ENCODE results near the gene KLRC4. TPM values are rescaled to one million over a fixed set of nuclear protein-coding genes. Genes with fewer than 3 reads are reported as not detected.
"Not testable (repeated sequence)": the region's sequence is repeated elsewhere in the genome, so short reads cannot be mapped to it uniquely, and the experiment has no call there.

Gene KLRC4
- total RNA-seq, 1 experiment from 2014 or later, result not detected

DNA sequence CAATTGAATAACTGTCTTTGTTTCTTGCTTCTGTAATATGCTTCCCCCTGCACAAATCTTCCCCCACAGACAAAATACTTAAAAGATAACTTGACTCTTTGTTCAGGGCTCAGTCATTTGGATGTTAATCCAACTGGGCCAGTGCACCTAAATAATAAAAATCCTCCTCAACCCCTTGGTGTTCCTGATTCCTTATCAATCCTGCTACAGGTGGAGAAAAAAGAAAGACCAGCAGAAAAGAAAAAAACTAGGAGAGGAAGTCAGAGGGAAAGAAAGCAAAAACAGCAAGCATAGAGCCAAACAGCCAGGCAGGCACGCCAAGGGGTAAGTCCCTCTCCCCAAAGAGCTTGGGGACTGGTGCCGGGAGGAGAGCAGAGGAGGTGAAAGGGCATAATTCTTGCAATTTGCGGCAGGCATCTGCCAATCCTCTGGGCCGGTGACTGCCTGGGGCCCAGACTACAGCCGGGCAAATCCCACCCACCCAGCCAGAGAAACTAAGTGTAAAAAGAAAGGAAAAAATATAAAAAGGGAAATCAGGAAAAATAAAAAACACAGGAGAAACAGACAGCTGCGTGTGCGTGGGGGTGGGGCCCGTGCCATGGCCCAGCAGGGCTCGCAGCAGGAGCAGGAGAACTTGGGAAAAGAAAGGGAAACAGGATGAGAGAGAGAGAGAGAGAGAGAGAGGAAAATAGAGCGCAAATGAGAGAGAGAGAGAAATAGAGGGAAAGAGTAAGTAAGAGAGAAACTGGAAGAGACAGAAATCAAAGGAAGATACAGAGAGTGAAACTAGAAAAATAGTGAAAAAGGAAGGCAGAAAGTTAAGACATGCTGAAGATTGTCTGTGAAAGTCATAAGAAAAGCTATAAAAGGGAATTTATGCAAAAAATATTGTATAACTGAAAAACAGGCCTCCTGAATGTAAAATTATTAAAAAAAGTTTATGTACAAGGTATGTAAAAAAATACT, 41.1 kb downstream of the KLRC4 start:
- no peaks in the 10 kb centered on the region for H3K9me2 ChIP-seq (replicated peaks; ENCODE audit: insufficient read depth, low read length)
- no peak overlapping the region for H2AFZ ChIP-seq (ENCODE audit: low read length)
- no peak for DNase-seq
- H3K4me2 ChIP-seq (ENCODE audit: low read depth, low read length, poor library complexity, severe bottlenecking), result no peak overlapping the region
- H3K27me3 ChIP-seq (ENCODE audit: low read length), result no peaks in the 10 kb centered on the region
- no peaks in the 10 kb centered on the region for H3K79me2 ChIP-seq (ENCODE audit: low read length)
- peaks cover 19% of the 10 kb centered on the region for H3K4me1 ChIP-seq (ENCODE audit: low read length)
- H3K9ac ChIP-seq (ENCODE audit: low read length), result no peak overlapping the region
- no peaks in the 10 kb centered on the region for H4K20me1 ChIP-seq (ENCODE audit: insufficient read depth, low read depth, low read length)
- no peak overlapping the region for H3K4me3 ChIP-seq (ENCODE audit: low read length)
- H3K9me3 ChIP-seq (ENCODE audit: low read length), result no peaks in the 10 kb centered on the region
- no peak overlapping the region for H3K27ac ChIP-seq (ENCODE audit: low read length)
- no peaks in the 10 kb centered on the region for H3K36me3 ChIP-seq (ENCODE audit: insufficient read depth, low read length)

DNA sequence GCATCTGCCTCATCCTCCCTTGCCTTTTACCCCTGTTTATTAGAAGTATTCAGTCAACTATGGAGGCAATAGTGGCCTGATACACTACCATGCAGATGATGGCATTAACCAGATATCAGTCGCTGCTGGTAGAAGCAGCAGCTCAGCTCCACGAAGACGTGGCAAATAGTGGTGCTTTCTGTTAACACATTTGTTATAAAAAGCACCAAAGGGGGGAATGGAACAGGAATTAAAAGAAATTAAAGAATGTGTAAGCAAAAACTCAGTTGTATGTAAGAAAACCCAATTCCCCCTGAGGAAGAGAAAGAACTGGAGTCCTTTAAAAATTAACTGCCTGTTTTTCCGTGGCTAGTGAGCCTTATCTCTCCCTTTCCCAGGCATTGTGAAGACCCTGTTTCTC, 41.8 kb downstream of the KLRC4 start:
- not testable (repeated sequence) for H2AFZ ChIP-seq (ENCODE audit: low read length); H3K79me2 ChIP-seq (ENCODE audit: low read length); H3K9me3 ChIP-seq (ENCODE audit: low read length); H3K27ac ChIP-seq (ENCODE audit: low read length); DNase-seq; H3K9me2 ChIP-seq (replicated peaks; ENCODE audit: insufficient read depth, low read length); H3K9ac ChIP-seq (ENCODE audit: low read length); H3K4me3 ChIP-seq (ENCODE audit: low read length); H3K4me2 ChIP-seq (ENCODE audit: low read depth, low read length, poor library complexity, severe bottlenecking); H4K20me1 ChIP-seq (ENCODE audit: insufficient read depth, low read depth, low read length); H3K36me3 ChIP-seq (ENCODE audit: insufficient read depth, low read length); H3K27me3 ChIP-seq (ENCODE audit: low read length)
- H3K4me1 ChIP-seq (ENCODE audit: low read length), result peaks cover 19% of the 10 kb centered on the region

DNA sequence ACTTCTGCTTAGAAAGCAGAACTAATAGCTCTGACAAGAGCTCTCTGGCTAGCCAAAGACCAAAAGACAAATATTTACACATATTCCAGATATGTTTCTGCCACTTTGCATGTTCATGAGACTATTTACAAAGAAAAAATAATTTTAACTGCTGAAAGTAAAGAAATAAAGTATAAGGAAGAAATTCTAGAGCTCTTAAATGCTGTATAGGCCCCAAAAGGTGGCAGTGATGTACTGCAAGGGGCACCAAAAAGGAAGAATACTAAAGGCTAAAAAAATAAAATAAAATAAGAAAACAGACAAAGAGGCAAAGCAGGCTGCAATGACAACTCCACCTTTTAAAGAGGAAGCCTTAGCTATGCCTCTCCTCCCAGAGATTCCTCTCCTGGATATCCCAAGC, 42.7 kb downstream of the KLRC4 start:
- Histone ChIP-seq H4K20me1 (ENCODE audit: insufficient read depth, low read depth, low read length) (no peaks in the 10 kb centered on the region), H3K9me2 (replicated peaks; ENCODE audit: insufficient read depth, low read length) (no peaks in the 10 kb centered on the region), H3K9me3 (ENCODE audit: low read length) (no peaks in the 10 kb centered on the region), H3K27ac (ENCODE audit: low read length) (no peak overlapping the region), H3K79me2 (ENCODE audit: low read length) (no peaks in the 10 kb centered on the region), H3K27me3 (ENCODE audit: low read length) (no peaks in the 10 kb centered on the region), H3K4me3 (ENCODE audit: low read length) (no peak overlapping the region), H3K36me3 (ENCODE audit: insufficient read depth, low read length) (no peaks in the 10 kb centered on the region), H3K9ac (ENCODE audit: low read length) (no peak overlapping the region), H3K4me2 (ENCODE audit: low read depth, low read length, poor library complexity, severe bottlenecking) (no peak overlapping the region), H3K4me1 (ENCODE audit: low read length) (peaks cover 19% of the 10 kb centered on the region), H2AFZ (ENCODE audit: low read length) (no peak overlapping the region)
- DNase-seq, result peak; percentile 56

DNA sequence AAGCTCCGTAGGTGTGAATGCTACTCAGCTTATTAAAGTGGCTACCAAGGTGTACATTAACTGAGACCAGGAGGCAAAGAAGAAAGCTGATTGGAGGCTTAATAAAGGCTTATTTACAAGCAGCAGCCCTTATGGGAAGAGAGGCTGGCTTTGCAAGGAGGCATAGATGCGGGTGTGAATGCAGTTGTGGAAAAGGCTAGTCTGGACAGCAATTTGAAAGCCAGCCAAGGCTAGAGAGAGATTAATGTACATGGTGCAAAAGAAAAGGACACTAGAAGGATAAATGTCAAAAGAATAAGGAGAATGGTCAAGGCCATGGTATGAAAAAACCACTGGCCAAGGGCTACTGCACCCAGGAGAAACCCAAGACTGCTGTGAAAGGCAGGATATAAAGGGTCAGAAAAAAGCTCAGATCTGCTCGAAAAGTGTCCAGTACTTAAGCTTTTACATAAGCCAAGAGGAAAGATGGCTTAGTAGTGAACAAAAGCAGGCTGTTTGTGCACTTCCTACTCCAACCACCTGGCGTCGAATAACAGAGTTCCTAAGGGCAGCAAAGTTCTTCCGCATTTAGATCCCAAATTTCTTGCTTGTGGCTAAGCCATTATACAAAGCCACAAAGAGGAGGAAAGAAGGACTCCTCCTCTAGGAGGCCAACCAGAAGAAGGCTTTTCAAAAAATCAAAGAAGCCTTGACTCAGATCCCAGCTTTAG, 43.7 kb downstream of the KLRC4 start:
- no peaks in the 10 kb centered on the region for H4K20me1 ChIP-seq (ENCODE audit: insufficient read depth, low read depth, low read length)
- H3K36me3 ChIP-seq (ENCODE audit: insufficient read depth, low read length), result no peaks in the 10 kb centered on the region
- no peak overlapping the region for H3K27ac ChIP-seq (ENCODE audit: low read length)
- no peak for DNase-seq
- peaks cover 19% of the 10 kb centered on the region for H3K4me1 ChIP-seq (ENCODE audit: low read length)
- no peaks in the 10 kb centered on the region for H3K27me3 ChIP-seq (ENCODE audit: low read length)
- peak overlapping the region; percentile 66; the same call in 1 of the 2 replicates for H3K4me3 ChIP-seq (ENCODE audit: low read length)
- H3K9me3 ChIP-seq (ENCODE audit: low read length), result no peaks in the 10 kb centered on the region
- 0 out of 2 replicates have a peak overlapping the region, but pooled peaks have one; percentile 61 for H3K9ac ChIP-seq (ENCODE audit: low read length)
- no peaks in the 10 kb centered on the region for H3K79me2 ChIP-seq (ENCODE audit: low read length)
- peak overlapping the region; percentile 94 for H2AFZ ChIP-seq (ENCODE audit: low read length)
- H3K4me2 ChIP-seq (ENCODE audit: low read depth, low read length, poor library complexity, severe bottlenecking), result peak overlapping the region; percentile 79
- H3K9me2 ChIP-seq (replicated peaks; ENCODE audit: insufficient read depth, low read length), result no peaks in the 10 kb centered on the region

DNA sequence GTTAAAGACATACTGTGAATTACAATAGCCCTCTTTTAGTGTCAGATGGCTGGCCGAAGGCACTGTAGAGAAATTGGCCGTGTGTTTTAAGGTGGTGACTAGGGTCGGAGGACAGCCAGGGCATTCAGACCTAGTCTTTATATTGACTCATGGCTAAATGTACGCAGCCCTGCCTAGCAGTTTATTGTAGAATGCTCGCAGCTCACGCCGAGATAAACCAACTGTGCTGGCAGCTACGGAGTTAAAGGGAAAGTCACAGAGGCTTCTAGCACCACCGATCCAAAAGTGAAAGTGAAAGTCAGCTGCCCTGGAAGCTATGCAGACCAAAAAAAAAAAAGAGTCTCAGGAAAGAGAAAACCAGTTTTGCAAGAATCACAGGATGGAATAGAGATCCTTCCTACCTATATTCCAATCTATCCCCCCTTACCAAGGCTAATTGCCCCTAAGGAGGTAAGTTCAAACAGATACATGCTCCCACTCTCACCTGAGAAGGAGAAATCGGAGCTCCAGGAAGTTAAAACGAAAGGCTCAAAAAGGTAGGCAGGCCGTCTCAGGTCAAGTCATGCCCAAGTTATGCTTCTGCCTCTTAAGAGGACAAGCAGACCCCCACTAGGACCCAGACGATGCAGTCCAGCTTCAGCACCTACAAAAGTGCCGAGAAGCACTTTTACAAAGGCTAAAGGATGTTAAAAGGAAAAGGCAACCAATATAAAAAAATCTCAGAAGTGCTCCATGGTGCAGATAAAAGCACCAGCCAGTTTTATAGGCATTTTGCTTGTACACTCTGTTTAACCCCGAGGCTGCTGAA, 44.5 kb downstream of the KLRC4 start:
- Histone ChIP-seq H2AFZ (ENCODE audit: low read length) (peak overlapping the region; percentile 94), H3K4me1 (ENCODE audit: low read length) (peaks cover 19% of the 10 kb centered on the region), H3K4me3 (ENCODE audit: low read length) (peak overlapping the region; percentile 66)

DNA sequence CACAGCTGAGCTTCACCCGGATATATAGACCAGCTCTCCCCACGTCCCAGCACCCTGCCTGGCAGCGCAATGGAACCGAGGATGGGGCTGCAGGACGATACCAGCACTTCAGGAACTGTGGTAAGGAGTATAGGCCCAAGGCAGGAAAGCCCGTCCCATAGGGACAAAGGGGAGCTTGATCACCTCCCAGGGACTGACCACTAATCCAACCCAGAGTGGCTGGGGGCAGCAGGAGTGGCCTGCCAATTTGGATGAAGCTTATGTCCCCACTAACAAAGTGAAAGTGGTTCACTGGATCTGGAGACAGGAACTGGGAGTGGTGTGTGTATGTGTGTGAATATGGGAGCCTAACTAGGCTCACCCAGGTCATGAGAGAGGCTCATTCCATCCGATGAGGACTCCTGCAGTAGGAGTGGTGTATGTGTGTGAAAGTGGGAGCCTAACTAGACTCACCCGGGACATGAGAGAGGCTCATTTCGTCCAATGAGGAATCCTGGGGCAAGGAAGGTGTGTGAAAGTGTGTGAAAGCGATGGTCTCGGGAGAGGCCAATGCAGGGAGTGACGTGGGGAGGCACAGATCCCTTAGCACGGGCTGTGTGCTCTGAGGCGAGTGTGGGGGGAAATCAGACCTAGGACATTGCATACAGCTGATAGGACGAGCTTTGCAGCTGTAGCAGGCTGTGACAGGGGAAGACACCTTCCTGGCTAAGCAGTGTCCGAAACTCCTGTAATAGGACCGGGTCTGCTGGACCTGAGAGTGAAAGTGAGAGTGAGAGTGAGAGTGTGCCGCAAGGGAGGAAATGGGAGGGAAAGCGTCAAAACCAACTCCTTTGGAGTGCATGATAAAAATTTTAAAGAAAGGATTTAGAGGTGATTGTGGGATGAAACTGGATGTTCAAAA, 45.4 kb downstream of the KLRC4 start:
- Histone ChIP-seq H3K9me2 (replicated peaks; ENCODE audit: insufficient read depth, low read length) (no peaks in the 10 kb centered on the region), H3K9me3 (ENCODE audit: low read length) (no peaks in the 10 kb centered on the region), H3K27me3 (ENCODE audit: low read length) (no peaks in the 10 kb centered on the region), H3K27ac (ENCODE audit: low read length) (no peak overlapping the region), H4K20me1 (ENCODE audit: insufficient read depth, low read depth, low read length) (no peaks in the 10 kb centered on the region), H3K79me2 (ENCODE audit: low read length) (no peaks in the 10 kb centered on the region), H3K4me1 (ENCODE audit: low read length) (peaks cover 19% of the 10 kb centered on the region), H3K4me2 (ENCODE audit: low read depth, low read length, poor library complexity, severe bottlenecking) (peak overlapping the region; percentile 79), H2AFZ (ENCODE audit: low read length) (peak overlapping the region; percentile 94), H3K9ac (ENCODE audit: low read length) (peak overlapping the region; percentile 61), H3K36me3 (ENCODE audit: insufficient read depth, low read length) (no peaks in the 10 kb centered on the region), H3K4me3 (ENCODE audit: low read length) (peak overlapping the region; percentile 66)
- peak; percentile 56 for DNase-seq

More for the DNA sequence above, 44.5 kb downstream of the KLRC4 start:
- Histone ChIP-seq H3K27ac (ENCODE audit: low read length) (no peak overlapping the region), H3K27me3 (ENCODE audit: low read length) (no peaks in the 10 kb centered on the region), H3K36me3 (ENCODE audit: insufficient read depth, low read length) (no peaks in the 10 kb centered on the region), H3K9me2 (replicated peaks; ENCODE audit: insufficient read depth, low read length) (no peaks in the 10 kb centered on the region), H3K9ac (ENCODE audit: low read length) (peak overlapping the region; percentile 61), H4K20me1 (ENCODE audit: insufficient read depth, low read depth, low read length) (no peaks in the 10 kb centered on the region), H3K4me2 (ENCODE audit: low read depth, low read length, poor library complexity, severe bottlenecking) (peak overlapping the region; percentile 79), H3K79me2 (ENCODE audit: low read length) (no peaks in the 10 kb centered on the region), H3K9me3 (ENCODE audit: low read length) (no peaks in the 10 kb centered on the region)
- peak; percentile 84 for DNase-seq

DNA sequence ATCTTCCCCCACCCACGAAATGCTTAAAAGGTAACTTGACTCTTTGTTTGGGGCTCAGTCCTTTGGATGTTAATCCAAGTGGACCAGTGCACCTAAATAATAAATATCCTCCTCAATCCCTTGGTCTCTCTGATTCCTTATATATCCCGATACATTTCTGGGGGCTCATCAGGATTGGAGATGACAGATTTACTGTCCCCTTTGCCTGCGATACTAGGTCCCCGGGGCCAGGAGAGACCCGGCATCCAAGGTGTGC, 46.0 kb downstream of the KLRC4 start:
- Histone ChIP-seq H3K79me2 (ENCODE audit: low read length) (no peaks in the 10 kb centered on the region), H3K9me3 (ENCODE audit: low read length) (no peaks in the 10 kb centered on the region), H3K9me2 (replicated peaks; ENCODE audit: insufficient read depth, low read length) (no peaks in the 10 kb centered on the region), H3K27ac (ENCODE audit: low read length) (no peak overlapping the region), H4K20me1 (ENCODE audit: insufficient read depth, low read depth, low read length) (no peaks in the 10 kb centered on the region), H3K27me3 (ENCODE audit: low read length) (no peaks in the 10 kb centered on the region), H3K4me3 (ENCODE audit: low read length) (no peak overlapping the region), H2AFZ (ENCODE audit: low read length) (no peak overlapping the region), H3K4me2 (ENCODE audit: low read depth, low read length, poor library complexity, severe bottlenecking) (no peak overlapping the region), H3K36me3 (ENCODE audit: insufficient read depth, low read length) (no peaks in the 10 kb centered on the region), H3K9ac (ENCODE audit: low read length) (no peak overlapping the region), H3K4me1 (ENCODE audit: low read length) (peaks cover 19% of the 10 kb centered on the region)
- DNase-seq, result no peak
